ENCODE results near the gene CPB2. TPM values are rescaled to one million over a fixed set of nuclear protein-coding genes. Genes with fewer than 3 reads are reported as not detected.

The CPB2 gene
- total RNA-seq, 2 donors from 2014 or later, result not detected

DNA sequence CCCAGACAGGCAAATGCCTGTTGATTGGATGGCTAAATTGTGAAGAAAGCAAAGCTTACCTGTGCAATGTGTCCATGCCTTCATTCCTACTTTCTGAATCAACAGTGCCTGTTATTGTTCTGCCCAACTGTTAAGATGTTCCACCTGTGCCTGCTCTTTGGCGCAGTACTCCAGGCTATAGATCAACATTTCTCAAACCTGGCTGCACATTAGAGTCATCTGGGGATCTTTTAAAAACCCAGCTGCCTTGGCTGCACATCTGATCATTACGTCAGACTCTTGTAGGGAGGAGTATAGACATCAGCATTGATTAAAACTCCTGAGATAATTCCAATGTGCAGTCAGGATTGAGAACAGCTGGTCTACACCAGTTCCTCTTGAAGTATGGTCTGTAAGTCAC is 16.2 kb upstream of the CPB2 start:
- peaks cover 0 to 14% of the 10 kb centered on the region in 2 donors for H3K4me1 ChIP-seq
- TF ChIP-seq, protein P1, sequence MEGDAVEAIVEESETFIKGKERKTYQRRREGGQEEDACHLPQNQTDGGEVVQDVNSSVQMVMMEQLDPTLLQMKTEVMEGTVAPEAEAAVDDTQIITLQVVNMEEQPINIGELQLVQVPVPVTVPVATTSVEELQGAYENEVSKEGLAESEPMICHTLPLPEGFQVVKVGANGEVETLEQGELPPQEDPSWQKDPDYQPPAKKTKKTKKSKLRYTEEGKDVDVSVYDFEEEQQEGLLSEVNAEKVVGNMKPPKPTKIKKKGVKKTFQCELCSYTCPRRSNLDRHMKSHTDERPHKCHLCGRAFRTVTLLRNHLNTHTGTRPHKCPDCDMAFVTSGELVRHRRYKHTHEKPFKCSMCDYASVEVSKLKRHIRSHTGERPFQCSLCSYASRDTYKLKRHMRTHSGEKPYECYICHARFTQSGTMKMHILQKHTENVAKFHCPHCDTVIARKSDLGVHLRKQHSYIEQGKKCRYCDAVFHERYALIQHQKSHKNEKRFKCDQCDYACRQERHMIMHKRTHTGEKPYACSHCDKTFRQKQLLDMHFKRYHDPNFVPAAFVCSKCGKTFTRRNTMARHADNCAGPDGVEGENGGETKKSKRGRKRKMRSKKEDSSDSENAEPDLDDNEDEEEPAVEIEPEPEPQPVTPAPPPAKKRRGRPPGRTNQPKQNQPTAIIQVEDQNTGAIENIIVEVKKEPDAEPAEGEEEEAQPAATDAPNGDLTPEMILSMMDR (IDR thresholded peaks at IDR 0.05), result no peak
- no peak for DNase-seq (ENCODE audit: low spot score)
- H3K36me3 ChIP-seq, result no peaks in the 10 kb centered on the region
- H3K4me3 ChIP-seq, result no peak overlapping the region
- no peaks in the 10 kb centered on the region for H3K27me3 ChIP-seq
- H3K9me3 ChIP-seq, result no peaks in the 10 kb centered on the region
- no peak overlapping the region for H3K27ac ChIP-seq

DNA sequence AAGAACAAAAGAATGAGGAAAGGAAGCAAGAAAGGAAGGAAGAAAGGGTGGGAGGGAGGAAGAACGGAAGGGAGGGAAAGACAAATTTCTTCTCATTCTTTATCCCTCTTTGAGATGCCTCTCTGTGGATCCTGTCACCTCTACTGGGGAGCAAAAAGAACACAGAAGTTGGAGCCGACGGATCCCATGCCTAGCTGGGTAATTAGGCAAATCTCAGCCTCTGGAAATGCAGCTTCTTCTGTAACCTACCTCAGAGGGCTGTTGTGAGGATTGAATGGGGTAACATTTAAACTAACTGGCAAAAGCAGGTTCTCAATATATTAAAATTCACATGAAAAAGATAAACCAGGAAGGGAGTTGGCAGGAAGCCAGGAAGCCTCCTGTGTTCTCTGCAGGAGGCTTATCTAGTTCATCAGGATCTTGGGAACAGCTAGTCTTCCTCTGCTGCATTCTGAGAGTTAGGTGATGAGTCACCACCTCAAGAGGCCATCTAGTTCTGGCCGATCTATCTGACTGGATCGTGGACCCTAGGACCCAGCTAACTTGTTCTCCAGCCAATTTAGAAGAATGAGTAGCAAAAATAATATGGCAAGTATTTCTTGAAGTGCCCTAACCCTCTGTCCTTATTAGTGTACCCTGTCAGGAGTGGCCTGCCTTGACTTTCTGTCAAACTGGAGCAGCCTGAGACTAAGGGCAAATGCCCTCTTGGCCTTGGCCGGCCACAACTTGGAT is 15.2 kb upstream of the CPB2 start:
- Histone ChIP-seq H3K4me3 (no peak overlapping the region), H3K27me3 (no peaks in the 10 kb centered on the region), H3K9me3 (no peaks in the 10 kb centered on the region), H3K27ac (no peak overlapping the region), H3K4me1 (peaks cover 0 to 14% of the 10 kb centered on the region in 2 donors), H3K36me3 (no peaks in the 10 kb centered on the region)
- no peak for DNase-seq (ENCODE audit: low spot score)
- TF ChIP-seq, protein P1 (IDR thresholded peaks at IDR 0.05), result no peak

DNA sequence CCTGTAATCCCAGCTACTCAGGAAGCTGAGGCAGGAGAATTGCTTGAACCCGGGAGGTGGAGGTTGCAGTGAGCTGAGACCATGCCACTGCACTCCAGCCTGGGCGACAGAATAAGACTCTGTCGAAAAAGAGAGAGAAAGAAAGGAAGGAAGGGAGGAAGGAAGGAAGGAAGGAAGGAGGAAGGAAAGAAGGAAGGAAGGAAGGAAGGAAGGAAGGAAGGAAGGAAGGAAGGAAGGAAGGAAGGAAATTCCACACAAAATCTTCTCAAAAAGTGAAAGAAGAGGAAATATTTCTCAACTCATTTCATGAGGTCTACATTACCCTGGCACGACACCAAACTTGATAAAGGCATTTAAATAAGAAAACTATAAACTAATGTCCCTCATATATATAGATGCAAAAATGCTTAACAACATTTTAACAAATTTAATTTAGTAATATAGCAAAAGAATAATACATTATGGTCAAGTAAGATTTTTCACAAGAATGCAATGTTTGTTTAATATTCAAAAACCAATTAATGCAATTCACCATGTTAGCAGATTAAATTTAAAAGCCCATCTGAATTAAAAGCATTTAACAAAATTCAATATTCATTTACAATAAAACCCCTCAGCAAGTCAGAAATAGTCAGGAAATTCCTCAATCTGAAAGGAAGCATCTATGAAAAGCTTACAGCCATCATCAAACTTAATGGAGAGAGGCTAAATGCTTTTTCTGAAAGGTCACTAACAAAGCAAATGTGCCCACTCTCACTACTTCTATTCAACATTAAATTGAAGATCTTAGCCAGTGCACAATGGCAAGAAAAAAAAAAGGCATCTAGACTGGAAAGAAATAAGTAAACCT is 12.0 kb upstream of the CPB2 start:
- no peak overlapping the region for H3K27ac ChIP-seq
- TF ChIP-seq, protein P1 (IDR thresholded peaks at IDR 0.05), result no peak
- no peak for DNase-seq (ENCODE audit: low spot score)
- H3K36me3 ChIP-seq, result no peaks in the 10 kb centered on the region
- no peaks in the 10 kb centered on the region for H3K9me3 ChIP-seq
- H3K4me3 ChIP-seq, result no peak overlapping the region
- H3K4me1 ChIP-seq, result peaks cover 0 to 14% of the 10 kb centered on the region in 2 donors
- no peaks in the 10 kb centered on the region for H3K27me3 ChIP-seq

DNA sequence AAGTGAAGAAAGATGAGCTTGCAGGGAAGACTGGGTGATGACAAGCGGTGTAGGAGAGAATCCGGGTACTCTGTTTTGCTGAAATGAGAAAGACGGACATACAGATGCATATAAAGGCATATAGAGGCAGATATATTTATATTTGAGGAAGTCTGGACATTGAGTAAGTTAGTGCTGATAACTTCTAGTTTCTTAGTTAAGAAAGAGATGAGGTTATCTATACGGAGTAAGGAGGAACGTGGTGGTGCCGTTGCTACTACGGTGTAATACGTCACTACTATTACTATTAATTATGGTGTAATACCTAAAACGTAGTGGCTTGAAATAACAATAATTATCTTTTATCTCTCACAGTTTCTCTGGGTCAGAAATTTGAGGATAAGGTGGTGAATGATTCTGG is 9.8 kb upstream of the CPB2 start:
- no peak for DNase-seq (ENCODE audit: low spot score)
- H3K9me3 ChIP-seq, result no peaks in the 10 kb centered on the region
- no peaks in the 10 kb centered on the region for H3K36me3 ChIP-seq
- TF ChIP-seq, protein P1 (IDR thresholded peaks at IDR 0.05), result no peak
- no peaks in the 10 kb centered on the region for H3K27me3 ChIP-seq
- H3K4me1 ChIP-seq, result no peaks in the 10 kb centered on the region
- no peak overlapping the region for H3K4me3 ChIP-seq
- H3K27ac ChIP-seq, result no peak overlapping the region

DNA sequence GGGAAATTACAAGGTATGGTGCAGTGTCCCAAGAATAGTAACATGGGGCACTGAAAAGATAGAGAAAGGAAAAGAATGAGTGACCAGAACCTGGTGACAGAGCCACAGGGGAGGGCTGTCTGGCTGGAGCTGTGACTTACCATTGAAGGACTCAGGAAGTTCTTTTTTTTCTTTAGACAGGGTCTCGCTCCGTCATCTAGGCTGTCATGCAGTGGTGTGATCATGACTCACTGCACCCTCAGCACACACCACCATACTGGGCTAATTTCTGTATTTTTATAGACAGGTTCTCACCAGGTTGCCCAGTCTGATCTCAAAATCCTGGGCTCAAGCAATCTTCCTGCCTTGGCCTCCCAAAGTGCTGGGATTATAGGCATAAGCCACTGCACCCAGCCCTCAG is 8.8 kb upstream of the CPB2 start:
- no peaks in the 10 kb centered on the region for H3K27me3 ChIP-seq
- TF ChIP-seq, protein P1 (IDR thresholded peaks at IDR 0.05), result no peak
- no peak for DNase-seq (ENCODE audit: low spot score)
- no peaks in the 10 kb centered on the region for H3K9me3 ChIP-seq
- no peaks in the 10 kb centered on the region for H3K4me1 ChIP-seq
- H3K4me3 ChIP-seq, result no peak overlapping the region
- H3K27ac ChIP-seq, result no peak overlapping the region
- no peaks in the 10 kb centered on the region for H3K36me3 ChIP-seq

All from right atrium auricular region (tissue), 2 donors.